ENCODE data around the gene KRTAP10-6.
"Not testable (repeated sequence)": the region's sequence is repeated elsewhere in the genome, so short reads cannot be mapped to it uniquely, and the experiment has no call there.

- TF ChIP-seq HDAC6 (IDR thresholded peaks at IDR 0.05; ENCODE audit: low read depth, low read length); POLR2A (IDR thresholded peaks at IDR 0.05; ENCODE audit: control extremely low read depth in 1 of 2, low read depth in 2 of 2, low read length in 2 of 2); JUND (IDR thresholded peaks at IDR 0.05; ENCODE audit: low read length); CTCF (IDR thresholded peaks at IDR 0.05; ENCODE audit: control extremely low read depth in 1 of 3, insufficient read depth in 1 of 3, low read depth in 1 of 3, low read length in 3 of 3): not testable (repeated sequence)
These were observed 34.0 kb downstream of the KRTAP10-6 start for GRCh38 chr21:44558329-44558675.
